Adrenal gland (tissue), 5 donors: ENCODE results near the gene WDR49.

Source experiments
- POLR2A ChIP-seq, 2 donors: fragments of 450-650 bp; IDR thresholded peaks; one replicate each; pipeline ENCODE4 v1.6.1; 2017; ENCODE audit warnings: antibody characterized with exemption in 2 of 2, mild to moderate bottlenecking in 2 of 2, moderate library complexity in 1 of 2
- TF ChIP-seq, protein P1 (sequence below), 6 experiments: fragments of 450-650 bp in 4 of 6; fragments of 200-600 bp in 2 of 6; sonication (generic) in 1 of 6; IDR thresholded peaks; 1 replicate in 5 of 6; 2 replicates in 1 of 6; pipeline versions ENCODE4 v1.5.1 to v1.8.0; 2016 to 2021; ENCODE audit warnings: antibody characterized with exemption in 6 of 6, mild to moderate bottlenecking in 2 of 6, moderate library complexity in 1 of 6
- donor health status: DM: no; HTN: no; CAD: no.

DNA sequence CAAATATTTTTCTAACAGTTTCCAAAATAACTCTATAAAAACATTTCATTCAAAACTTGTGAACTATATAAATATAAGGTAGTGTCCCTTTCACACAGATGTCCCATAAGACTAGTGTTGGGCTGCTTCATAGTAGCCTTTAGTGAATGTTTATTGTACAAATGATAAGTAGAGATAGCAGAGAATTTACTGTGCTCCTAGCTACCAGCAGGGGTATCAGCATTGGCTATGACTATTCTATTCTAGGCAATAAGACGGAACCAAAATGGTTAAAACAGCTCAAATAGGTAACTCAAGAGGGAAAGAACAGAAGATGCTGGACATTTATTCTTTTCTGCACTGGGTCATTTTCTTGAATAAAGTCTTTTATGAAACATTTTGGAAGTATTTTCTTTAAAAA is 202.5 kb downstream of the WDR49 start:
- TF ChIP-seq, protein P1, sequence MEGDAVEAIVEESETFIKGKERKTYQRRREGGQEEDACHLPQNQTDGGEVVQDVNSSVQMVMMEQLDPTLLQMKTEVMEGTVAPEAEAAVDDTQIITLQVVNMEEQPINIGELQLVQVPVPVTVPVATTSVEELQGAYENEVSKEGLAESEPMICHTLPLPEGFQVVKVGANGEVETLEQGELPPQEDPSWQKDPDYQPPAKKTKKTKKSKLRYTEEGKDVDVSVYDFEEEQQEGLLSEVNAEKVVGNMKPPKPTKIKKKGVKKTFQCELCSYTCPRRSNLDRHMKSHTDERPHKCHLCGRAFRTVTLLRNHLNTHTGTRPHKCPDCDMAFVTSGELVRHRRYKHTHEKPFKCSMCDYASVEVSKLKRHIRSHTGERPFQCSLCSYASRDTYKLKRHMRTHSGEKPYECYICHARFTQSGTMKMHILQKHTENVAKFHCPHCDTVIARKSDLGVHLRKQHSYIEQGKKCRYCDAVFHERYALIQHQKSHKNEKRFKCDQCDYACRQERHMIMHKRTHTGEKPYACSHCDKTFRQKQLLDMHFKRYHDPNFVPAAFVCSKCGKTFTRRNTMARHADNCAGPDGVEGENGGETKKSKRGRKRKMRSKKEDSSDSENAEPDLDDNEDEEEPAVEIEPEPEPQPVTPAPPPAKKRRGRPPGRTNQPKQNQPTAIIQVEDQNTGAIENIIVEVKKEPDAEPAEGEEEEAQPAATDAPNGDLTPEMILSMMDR (IDR thresholded peaks at IDR 0.05): no peak
- no peak for TF ChIP-seq POLR2A (IDR thresholded peaks at IDR 0.05)
